ENCODE measurements around the gene FGF10.

The FGF10 gene

GRCh38 chr5:44257653-44258365, 131.4 kb downstream of the FGF10 start:
- DNase-seq (ENCODE audit: low read depth), result no peak

- DNase-seq (ENCODE audit: low read depth), result no peak
Observed at GRCh38 chr5:44257221-44257620, 132.0 kb downstream of the FGF10 start.
